Measurements from ENCODE around the gene SYNE1.
"Not testable (repeated sequence)": the region's sequence is repeated elsewhere in the genome, so short reads cannot be mapped to it uniquely, and the experiment has no call there.

Gene SYNE1

DNA sequence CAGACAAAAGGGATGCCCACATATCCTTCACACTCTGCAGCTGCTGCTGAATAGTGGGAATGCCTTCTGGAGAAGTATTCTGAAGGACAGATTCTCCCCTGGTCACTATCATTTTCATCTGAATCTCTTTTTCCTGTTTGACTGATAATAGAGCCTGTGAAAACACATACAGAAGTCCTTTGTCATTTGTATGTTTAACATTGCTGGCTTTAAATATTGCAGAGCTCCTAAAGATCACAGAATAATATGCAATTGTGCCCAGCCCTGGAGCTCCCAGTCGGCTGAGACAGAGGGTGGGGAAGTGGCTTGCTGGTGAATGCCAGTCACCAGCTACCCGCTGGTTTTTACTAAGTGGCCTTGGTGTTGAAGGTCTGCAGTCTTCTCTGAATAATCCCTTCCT lies 272.3 kb downstream of the SYNE1 start:
- FAIRE-seq: no peak

DNA sequence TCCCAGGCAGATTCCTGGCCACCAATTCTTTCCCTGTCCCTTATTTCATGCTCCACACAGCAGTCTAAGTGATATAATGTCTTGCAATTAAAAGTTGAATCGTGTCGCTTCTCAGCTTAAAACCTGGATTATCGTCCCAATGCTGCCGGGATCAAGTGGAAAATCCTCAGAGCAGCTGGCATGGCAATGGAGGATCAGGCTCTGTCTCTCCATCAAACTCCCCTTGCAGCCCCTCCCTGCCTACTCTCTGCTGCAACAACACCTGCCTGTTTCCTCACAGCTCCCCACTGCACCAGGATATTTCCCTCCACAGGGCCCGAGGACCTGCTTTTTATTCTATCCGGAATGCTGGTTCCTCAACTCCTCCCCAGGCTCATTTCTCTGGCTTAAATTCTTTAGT lies 277.1 kb downstream of the SYNE1 start:
- FAIRE-seq: no peak

DNA sequence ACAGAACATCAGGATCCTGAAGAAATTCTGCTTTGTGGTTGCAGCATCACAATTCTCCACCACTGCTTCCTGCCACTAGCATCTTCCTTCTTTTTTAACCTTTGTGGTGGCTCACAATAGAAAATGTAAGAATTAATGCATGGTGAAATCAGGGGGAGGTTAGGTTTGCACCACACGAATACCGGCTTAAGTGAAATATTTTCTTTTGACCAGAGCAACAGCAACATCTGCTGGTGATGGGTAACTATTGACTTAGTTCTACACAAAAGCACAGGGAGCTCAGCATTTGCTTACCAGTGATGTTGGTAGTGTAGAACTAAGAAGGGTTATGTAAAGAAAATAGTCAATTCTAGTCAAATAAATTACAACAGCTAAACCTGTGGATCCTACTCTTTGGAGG lies 280.5 kb downstream of the SYNE1 start:
- peak; percentile 67 for FAIRE-seq

DNA sequence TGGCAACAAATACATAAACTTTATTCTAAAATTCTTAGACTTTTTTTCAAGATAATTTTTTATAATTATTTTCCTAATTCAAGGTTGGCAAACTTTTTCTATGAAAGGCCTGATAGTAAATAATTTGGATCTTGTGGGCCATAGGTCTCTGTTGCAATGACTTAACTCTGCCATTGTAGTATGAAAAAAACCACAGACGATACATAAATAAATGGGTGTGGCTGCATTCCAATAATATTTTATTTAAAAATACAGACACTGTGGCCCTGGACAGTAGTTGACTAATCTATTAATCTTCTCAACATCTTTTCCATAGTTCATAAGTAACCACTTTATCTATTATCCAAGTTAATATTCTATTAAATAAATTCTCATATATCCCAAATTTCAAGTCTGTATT lies 281.1 kb downstream of the SYNE1 start:
- no peak for FAIRE-seq

DNA sequence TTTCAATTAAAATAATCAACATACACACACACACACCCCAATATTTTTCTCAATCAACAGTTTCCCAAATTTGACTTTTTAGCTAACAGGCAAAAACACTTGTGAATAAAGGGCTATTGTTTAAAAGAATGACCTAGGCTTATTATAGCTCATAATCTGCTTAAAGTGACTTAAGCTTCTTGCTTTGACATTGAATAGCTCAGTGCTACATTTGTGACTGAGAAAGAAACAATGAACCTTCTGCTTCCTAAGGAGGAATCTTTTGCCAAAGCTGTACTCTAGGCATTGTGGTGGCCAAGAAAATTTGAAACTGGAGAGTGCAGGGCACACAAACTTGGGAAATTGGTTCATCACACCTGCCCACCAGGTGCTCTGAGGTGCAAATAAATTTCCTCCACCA lies 282.0 kb downstream of the SYNE1 start:
- no peak for FAIRE-seq

DNA sequence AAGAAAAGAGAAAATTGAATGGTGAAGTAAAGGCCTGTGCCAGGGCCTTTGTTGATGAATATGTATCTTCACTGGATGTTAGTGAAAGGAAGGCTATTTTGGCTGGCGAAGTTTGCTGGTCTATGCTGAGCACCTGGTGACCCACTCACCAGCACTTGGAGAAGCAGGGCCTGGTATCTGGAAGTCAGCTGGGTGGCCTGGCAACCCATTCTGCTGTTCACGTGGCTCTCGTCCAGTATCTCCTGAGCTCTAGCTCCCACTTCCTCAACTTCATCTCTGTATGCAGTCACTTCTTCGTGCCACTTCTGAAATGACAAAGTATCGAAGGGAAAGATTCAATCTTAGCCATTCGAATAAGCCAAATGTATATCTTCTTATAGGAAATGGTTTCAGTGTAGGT lies 283.7 kb downstream of the SYNE1 start:
- FAIRE-seq: no peak

DNA sequence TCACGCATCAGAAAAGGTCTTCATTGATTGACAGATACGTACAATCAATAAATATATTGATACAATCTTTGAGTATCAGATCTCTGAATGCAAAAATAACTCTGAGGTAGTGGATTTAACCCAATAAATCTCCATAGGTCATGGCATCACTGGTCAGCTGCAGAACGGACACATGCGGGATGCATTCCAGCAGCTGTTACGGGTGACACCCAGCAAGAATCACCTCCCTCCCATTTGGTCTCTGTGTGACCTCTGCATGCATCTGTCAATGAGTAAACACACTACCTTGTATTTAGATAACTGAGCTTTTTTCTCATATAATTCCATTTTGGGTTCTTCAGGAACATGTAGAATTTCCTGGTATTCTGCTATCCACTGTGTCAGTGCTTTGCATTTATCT lies 285.4 kb downstream of the SYNE1 start:
- no peak for FAIRE-seq

DNA sequence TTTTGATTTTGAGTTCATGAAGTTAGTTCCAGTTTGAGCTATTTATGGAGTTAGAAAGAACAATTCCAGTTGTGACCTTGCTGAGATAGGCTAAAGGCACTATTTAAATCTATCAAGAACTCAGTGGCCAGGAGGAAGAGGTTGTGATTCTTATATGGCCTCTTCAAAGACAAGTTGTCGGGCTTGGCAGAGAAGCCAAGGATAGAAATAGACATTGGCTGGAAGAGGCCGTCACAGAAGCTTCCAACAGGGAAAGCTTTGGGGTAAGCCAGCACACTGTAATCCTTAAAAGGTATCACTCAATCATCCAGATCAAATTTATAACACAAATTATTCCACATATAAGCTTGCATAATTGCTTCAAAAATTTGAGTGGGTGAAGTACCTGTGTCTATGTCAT lies 286.1 kb downstream of the SYNE1 start:
- FAIRE-seq: no peak

DNA sequence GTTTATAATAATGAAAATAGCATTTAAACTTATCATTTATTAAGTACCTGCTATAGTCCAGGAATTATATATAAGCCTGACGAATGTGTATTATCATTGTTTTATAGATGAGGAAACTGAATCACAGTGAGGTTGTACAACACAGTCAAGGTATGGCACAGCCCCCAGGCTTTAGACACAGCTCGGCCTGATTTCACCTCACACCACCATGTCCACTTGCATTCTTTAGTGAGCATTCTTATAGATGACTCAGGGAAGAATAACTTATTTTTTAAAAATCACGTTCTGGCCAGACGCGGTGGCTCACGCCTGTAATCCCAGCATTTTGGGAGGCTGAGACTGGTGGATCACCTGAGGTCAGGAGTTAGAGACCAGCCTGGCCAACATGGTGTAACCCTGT lies 289.0 kb downstream of the SYNE1 start:
- FAIRE-seq: no peak

DNA sequence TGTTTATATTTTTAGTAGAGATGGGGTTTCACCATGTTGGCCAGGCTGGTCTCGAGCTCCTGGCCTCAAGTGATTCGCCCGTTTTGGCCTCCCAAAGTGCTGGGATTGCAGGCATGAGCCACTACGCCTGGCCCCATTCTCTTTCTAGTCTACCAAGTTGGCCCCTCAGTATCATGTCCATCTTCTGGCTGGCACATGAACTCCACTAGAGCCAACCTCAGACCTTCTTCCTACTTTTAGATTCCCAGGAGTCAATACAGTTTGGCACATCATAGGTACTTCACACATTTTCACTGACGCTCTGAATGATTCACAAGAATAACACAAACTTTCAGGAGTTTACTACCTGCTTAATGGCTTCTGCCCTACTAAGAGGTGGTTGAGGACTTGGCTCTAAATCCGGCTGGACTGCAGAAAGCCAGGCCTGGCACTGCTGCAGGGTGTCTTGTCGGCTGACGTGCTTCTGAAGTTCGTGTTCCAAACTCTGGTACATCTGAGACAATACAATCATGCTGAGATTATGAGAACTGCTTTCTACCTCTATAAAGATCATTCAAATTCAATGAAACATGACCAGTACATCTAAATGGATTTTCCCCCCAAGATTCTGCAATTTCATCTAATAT lies 293.3 kb downstream of the SYNE1 start:
- FAIRE-seq: no peak

DNA sequence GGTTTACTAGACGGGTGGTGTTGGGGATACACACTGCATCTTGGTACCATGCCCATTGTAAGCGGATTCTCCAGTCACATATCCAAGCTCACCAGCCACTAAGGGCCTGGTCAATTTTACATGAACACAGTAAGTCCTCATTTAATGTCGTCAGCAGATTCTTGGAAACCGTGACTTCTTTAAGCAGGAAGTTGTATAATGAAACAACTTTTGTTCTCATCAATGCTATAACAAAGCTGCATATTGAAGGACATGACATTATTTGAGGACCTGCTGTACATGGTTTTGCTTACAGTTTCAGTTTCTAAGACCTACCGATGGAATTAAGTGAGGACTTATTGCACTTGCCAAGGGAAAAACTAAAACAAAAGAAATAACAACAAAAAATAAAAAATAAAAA lies 295.6 kb downstream of the SYNE1 start:
- no peak for FAIRE-seq

DNA sequence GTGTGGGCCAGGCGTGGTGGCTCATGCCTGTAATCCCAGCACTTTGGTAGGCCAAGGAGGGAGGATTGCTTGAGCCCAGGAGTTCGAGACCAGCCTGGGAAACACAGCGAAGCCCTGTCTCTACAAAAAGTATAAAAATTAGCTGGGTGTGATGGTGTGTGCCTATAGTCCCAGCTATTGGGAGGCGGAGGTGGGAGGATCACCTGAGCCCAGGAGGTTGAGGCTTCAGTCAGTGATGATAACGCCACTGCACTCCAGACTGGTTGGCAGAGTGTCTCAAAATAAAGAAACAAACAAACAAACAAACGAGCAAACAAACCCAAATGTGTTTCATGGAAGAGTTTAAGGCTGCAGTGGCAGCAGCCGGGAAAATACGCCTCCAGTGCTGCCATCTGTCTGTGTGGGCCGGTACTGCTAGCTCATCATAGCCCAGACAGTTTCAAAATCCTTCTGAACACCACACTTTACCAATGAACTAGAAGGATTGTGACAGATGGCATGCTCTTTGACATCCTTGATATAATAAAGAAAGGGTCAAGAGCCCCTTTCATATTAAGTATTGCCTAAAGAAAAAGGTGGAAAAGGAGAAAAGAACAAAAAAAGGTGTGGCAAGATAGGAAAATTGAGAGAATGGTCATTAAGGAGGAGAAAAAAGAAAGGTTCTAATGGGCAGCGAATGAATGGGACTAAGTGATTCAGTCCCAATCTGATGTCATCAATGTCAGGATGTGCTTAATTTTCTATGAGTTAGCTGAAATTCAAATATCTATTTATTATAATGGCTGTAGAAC lies 298.6 kb downstream of the SYNE1 start:
- no peak for FAIRE-seq

DNA sequence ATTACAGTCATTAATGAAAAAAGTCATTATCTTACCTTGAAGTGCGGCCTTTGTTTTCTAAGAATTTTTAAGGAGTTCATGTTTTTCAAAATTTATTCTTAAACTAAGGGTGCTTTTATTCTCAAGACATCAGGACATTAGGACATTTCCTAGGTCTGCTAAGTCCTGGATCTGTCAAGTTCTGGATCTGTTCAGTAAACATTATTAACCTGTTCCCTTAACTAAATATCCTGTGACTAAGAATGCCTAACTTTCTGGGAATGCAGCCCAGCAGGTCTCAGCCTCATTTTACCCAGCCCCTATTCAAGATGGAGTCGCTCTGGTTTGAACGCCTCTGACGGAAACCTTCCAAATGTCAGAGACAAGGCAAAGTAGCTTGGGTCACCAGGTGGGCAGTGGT lies 302.6 kb downstream of the SYNE1 start:
- FAIRE-seq: no peak

DNA sequence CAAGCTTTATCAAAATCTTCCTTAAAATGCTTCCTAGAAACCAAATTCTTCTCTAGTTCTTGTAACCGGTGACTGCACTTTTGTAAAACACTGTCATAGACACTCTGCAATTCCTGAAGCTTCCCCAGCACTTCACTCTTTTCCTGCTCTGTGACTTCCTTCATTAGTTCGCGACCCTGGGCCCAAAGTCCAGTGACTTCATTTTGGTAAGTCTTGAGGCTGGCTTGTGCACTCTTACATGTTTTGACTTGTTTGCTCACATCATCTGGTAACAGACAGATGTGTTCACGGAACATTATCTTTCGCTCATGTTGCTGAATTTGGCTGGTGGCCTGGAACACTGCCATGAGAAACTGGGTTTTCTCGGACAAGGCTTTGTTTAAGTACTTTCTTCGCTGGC lies 306.2 kb downstream of the SYNE1 start:
- FAIRE-seq: no peak

DNA sequence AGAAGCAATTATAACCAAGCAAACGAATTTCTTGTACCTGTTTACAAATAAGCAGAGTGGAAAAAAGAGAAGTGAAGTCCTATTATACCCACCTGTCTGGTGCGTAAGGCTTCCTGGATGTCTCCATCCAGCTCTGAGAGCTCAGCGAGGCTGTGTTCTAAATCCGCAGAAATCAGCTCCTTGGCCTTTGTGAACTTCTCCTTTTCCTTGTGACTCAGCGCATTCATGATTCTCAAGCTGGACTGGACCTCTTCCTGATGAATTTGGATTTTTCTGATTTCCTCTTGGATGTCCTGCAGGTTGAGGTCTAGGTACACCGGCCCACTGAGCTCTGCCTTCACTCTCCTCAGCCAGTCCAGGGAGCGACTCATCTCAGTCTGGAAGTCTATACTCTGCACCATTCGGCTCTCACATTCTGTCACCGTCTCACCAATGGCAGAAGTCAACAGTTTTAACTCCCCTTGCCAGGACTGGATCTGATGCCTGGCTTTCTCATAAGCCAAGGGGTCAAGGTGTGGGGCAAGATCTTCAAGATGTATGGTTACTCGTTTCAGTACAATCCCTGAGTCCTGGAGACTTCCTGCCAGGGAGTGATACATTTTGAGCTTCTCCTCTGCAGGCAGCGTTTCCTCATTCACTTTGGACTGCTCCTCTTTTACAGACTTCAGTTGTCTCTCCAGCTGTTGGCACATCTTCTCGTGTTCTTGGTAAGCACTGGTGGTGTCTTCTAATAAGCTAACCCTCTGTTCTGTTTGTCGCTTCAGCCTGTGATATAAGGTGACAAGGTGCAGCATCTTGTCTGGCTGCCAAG lies 307.3 kb downstream of the SYNE1 start:
- FAIRE-seq: no peak

DNA sequence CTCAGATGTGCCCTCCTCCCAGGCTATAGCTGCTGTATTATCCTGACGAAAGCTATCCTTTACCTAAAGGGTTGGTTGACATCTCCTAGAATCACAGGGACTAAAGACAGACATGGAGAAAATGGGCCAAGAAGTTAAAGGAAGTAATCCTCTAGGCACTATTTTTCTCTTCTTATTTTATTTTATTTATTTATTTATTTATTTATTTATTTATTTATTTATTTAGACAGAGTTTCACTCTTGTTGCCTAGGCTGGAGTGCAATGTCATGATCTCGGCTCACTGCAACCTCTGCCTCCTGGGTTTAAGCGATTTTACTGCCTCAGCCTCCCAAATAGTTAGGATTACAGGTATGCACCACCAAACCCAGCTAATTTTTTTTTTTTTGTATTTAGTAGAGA lies 309.0 kb downstream of the SYNE1 start:
- FAIRE-seq: not testable (repeated sequence)

DNA sequence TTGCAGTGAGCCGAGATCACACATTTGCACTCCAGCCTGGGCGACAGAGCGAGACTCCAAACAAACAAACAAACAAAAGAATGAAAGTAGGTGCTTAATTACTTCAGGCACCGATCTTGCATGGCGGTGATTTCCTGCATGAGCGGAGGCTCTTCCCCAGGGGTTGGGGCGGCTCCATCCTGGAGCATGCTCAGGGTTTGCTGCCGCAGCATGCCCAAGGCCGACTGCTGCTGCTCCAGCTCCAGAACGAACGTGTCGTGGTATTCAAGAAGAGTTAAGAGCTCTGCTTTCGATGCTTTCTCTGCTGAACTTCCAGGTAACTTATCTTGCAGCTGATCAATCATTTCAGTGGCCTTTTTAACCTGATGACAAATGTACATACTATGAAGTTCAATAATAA lies 313.8 kb downstream of the SYNE1 start:
- no peak for FAIRE-seq

DNA sequence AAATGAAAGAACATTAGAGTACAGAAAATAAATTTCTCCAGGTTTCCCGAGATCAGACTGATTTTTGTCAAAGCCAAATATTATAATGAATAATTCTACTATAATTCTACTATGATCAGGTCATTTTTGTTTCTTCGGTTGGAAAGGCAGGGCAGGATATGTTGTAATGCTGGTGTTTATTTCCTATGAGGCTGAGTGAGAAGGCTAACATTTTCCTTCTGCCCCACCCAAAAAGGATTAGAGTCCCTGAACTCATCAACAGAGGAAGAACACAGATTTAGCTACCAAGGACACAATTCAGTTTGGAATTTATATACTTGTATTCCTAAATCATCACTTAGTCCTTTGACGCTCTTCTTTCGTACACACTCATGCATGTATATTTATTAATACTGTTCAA lies 318.9 kb downstream of the SYNE1 start:
- FAIRE-seq: no peak

DNA sequence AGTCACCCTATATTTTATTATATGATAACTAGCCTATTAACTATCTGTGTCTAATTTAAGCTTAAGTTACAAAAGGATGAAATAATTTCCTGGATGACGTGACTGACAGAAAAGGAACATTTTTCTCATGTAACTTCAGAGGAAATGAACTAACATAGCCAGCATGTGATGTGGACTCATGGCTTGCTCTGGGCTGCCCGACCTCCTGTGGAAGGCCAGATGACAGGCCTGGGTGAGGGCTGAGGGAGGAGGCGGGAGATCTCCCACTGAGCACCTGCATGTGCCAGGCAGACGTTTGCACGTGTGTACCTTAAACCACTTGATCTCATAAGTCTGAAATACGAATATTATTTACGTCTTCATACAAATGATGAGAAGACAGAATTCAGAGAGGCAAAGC lies 321.1 kb downstream of the SYNE1 start:
- FAIRE-seq: no peak

DNA sequence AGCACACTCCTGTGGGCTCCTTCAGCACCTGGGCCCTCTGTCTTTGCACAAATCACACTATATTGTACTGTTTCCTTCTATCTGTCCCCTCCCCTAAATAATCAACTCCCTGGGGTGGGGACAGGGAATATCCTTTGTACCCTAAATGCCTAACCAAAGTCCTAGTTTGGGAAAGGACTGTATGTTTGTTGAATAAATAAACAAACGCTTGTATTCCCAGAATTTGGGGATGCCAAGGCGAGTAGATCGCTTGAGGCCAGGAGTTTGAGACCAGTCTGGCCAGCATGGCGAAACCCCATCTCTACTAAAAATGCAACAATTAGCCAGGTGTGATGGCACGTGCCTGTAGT lies 322.7 kb downstream of the SYNE1 start:
- no peak for FAIRE-seq

DNA sequence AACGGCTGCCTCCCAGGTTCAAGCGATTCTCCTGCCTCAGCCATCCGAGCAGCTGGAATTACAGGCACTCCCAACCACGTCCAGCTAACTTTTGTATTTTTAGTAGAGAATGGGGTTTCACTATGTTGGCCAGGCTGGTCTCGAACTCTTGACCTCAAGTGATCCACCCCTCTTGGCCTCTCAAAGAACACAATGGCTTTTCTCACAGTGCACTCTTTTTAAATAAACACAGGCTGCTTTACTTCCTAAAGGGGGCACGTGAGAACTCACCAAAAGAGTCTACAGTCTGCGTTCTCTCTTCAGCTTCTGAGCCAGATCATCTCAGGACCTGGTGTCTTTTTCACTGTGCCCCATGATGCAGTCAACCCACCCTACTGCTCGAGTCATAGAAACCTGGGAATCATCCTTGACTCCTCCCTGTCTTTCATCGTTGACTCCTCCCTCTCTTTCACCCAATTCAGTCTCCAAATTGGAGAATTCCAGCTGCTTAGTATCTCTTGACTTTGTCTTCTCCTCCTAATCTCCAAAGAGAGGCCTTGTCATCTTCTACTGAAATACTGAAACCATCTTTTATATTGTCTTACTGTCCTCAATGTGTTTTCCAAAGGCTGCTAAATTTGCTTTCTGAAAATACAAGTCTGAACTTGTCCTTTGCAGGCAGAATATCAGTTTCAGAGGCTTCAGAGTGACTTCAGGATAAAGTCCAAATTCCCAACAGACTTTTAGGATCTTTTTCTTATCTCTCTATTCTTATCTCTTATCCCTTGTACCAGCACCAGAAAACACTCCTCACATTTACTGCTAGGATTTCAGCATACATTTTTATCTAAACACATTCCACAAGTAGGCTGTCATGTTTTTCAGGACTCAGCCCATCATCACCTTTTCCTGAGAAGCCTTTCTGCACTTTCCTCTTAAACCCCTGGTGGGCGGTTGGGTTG lies 323.4 kb downstream of the SYNE1 start:
- FAIRE-seq: no peak

DNA sequence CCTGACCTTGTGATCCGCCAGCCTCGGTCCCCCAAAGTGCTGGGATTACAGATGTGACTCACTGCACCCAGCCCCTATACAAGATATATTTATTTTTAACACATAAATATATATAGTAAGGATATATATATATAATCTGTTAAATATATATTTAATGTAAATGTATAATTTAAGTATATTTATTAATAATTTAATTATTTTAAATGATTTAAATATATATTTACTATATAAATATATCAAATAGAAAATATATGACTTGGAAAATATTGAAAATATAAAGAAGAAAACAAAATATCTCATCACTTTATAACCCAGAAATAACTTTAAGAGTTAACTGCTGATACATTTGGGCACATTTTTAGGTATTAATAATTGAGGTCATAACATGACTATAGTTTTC lies 324.7 kb downstream of the SYNE1 start:
- FAIRE-seq: peak; percentile 84

DNA sequence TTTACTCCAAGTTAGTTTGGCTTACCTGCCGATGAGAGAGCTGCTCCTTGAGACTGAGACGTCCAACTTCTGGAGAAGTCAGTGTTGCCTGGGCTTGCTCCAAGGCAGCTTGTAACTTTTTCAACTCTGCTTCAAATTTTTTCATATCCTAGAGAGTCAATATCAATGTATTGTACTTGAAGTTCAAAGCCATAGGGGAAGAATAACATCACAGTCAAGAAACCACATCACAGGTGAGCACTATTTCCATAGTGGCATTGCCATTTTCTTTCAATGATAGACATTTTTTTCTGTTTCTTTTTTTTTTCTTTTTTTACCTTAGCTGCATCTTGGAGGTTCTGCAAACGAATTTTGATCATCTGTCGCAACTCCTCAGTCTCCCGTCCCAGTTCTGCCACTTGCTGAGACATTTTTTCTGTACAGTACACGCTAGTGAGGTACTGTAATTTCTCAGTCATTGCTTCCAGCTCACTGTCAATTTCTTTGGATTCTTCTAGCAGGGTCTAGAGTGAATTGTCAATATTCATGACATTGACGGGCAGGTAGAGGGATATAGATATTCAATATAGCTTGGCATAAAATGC lies 326.7 kb downstream of the SYNE1 start:
- FAIRE-seq: no peak
